Right lobe of liver (tissue), 6 donors: ENCODE measurements around the gene IL1RAPL1. TPM values are rescaled to one million over a fixed set of nuclear protein-coding genes. Genes with fewer than 3 reads are reported as not detected.
"Not testable (repeated sequence)": the region's sequence is repeated elsewhere in the genome, so short reads cannot be mapped to it uniquely, and the experiment has no call there.

ENCODE experiments used
- ATAC-seq, 4 donors: fragments of 200-7000 bp; cut with Tn5 transposase; one replicate each; pipeline ENCODE4 v1.9.1; 2020; ENCODE audit warnings: mild to moderate bottlenecking in 4 of 4, moderate library complexity in 4 of 4
- DNase-seq, 3 donors: peaks; one replicate each; pipeline ENCODE4 v3.0.0-alpha.2; 2020
- H3K27ac ChIP-seq, 3 donors: fragments of 200-600 bp; one replicate each; pipeline ENCODE4 v1.8.0; 2022
- H3K27me3 ChIP-seq, 2 donors: fragments of 200-600 bp; one replicate each; pipeline ENCODE4 v1.8.0; 2022
- H3K36me3 ChIP-seq, 4 donors: fragments of 200-600 bp; sonication (generic) in 1 of 4; one replicate each; pipeline versions ENCODE4 v1.5.1 to v1.8.0; 2017 to 2022; ENCODE audit warnings: control low read depth in 1 of 4
- H3K4me1 ChIP-seq, 4 donors: fragments of 200-600 bp; sonication (generic) in 1 of 4; one replicate each; pipeline versions ENCODE4 v1.5.1 to v1.8.0; 2017 to 2022; ENCODE audit warnings: control low read depth in 1 of 4
- H3K4me3 ChIP-seq, 3 donors: fragments of 200-600 bp; one replicate each; pipeline ENCODE4 v1.8.0; 2022
- H3K9me3 ChIP-seq, 4 donors: fragments of 200-600 bp; sonication (generic) in 1 of 4; one replicate each; pipeline versions ENCODE4 v1.5.1 to v1.8.0; 2017 to 2022; ENCODE audit warnings: control low read depth in 1 of 4
- POLR2A ChIP-seq: fragments of 450-650 bp; IDR thresholded peaks from one replicate; pipeline ENCODE4 v1.6.1; 2017; ENCODE audit warnings: antibody characterized with exemption, mild to moderate bottlenecking
- WGBS: methylation state at CpG from one replicate; pipeline ENCODE4 v1.1.6; 2018; ENCODE audit warnings: low coverage, low lambda C conversion rate; ENCODE audit not compliant: insufficient coverage; ENCODE audit errors: missing lambda C conversion rate; 5-methylcytosine and 5-hydroxymethylcytosine counted together
- intact Hi-C, 2 donors: fragments of 100-400 bp; cut with DNase I; formaldehyde crosslinking; loops; one replicate each; pipeline versions ENCODE4 v1.11.2 to v1.14.1; 2022
- total RNA-seq, 6 experiments: library from RNA; depleted of rRNA in 2 of 6; stranded (reverse); fragments of >200 nt in 2 of 6; fragmentation: NEBNext Ultra II Directional in 3 of 6; extraction: Animal tissue kit (Norgen Biotek cat#: 25700) in 3 of 6; gene quantifications; one replicate each; pipeline versions ENCODE4 v1.1.0 to v1.2.4, GENCODE V29; 2016 to 2023
- TF ChIP-seq, protein P1 (sequence below), 4 donors: fragments of 200-600 bp in 3 of 4; fragments of 450-650 bp in 1 of 4; IDR thresholded peaks; one replicate each; pipeline versions ENCODE4 v1.5.1 to v1.8.0; 2016 to 2022; ENCODE audit warnings: antibody characterized with exemption in 4 of 4, mild to moderate bottlenecking in 2 of 4
- donor health status: DM: no; HTN: yes; CAD: no.
- donor health status: DM: no; HTN: no; CAD: no.
- donor health status: DM: no; HTN: no; CAD: no.
- donor health status: DM: no; HTN: yes; CAD: no.
- donor health status: DM: no; HTN: yes; CAD: no.

The IL1RAPL1 gene
- total RNA-seq, 6 experiments from 2014 or later = not detected

DNA sequence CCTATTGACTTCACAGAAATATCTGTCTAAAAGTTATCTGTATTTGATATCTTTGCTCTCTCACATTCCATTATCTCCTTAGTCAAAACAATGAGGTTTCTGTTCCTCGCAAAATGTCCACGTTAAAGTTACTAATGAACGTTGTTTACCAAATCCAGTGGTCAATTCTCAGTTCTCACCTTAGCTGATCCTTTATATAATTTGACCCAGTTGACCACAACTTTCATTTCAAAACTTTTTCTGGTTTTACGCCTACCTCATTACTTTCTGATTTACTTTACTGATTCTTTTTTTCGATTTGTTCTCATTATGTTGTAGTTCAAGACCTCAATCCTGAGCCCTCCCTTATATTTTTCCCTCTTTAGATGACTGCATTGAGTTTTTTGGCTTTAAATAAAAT lies 186.6 kb downstream of the IL1RAPL1 start:
- WGBS = 66% methylated on average over 5 of the region's 5 CpGs

DNA sequence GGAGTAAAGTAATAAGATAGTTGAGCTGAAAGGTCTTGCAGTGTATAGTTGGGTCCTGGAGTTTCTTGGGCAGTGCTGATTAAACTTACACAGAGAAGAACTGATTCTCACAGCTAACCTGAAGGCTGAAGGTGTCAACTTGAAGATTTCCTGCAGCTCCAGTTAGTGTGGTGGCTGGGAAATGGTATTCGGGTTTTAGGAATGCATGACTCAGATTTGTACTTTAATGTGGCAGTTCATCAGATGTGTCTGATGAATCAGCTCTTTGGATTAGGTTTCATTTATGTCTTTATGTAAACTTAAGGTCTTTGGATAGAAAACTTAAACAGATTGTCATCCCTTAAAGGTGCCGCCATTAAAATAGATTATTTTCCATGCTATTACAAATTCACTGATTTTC lies 200.0 kb downstream of the IL1RAPL1 start:
- ATAC-seq = no peak
- intact Hi-C loops = no loop called here

More for the DNA sequence above, 186.6 kb downstream of the IL1RAPL1 start:
- Histone ChIP-seq H3K27ac (no peak overlapping the region), H3K4me3 (no peak overlapping the region), H3K9me3 (no peaks in the 10 kb centered on the region), H3K36me3 (no peaks in the 10 kb centered on the region), H3K27me3 (no peaks in the 10 kb centered on the region), H3K4me1 (no peaks in the 10 kb centered on the region)
- DNase-seq (no peak), ATAC-seq (no peak)
- intact Hi-C loops = no loop called here
- no peak for TF ChIP-seq POLR2A
- TF ChIP-seq, protein P1, sequence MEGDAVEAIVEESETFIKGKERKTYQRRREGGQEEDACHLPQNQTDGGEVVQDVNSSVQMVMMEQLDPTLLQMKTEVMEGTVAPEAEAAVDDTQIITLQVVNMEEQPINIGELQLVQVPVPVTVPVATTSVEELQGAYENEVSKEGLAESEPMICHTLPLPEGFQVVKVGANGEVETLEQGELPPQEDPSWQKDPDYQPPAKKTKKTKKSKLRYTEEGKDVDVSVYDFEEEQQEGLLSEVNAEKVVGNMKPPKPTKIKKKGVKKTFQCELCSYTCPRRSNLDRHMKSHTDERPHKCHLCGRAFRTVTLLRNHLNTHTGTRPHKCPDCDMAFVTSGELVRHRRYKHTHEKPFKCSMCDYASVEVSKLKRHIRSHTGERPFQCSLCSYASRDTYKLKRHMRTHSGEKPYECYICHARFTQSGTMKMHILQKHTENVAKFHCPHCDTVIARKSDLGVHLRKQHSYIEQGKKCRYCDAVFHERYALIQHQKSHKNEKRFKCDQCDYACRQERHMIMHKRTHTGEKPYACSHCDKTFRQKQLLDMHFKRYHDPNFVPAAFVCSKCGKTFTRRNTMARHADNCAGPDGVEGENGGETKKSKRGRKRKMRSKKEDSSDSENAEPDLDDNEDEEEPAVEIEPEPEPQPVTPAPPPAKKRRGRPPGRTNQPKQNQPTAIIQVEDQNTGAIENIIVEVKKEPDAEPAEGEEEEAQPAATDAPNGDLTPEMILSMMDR (IDR thresholded peaks at IDR 0.05) = no peak

GRCh38 chrX:28800671-28801070 lies 213.4 kb downstream of the IL1RAPL1 start:
- WGBS = 65% methylated on average over 5 of the region's 5 CpGs

More for the DNA sequence above, 200.0 kb downstream of the IL1RAPL1 start:
- WGBS = 54% methylated on average over 2 of the region's 2 CpGs
- H3K27me3 ChIP-seq = no peaks in the 10 kb centered on the region
- TF ChIP-seq POLR2A = no peak
- TF ChIP-seq, protein P1 (IDR thresholded peaks at IDR 0.05) = no peak
- no peaks in the 10 kb centered on the region for H3K9me3 ChIP-seq
- no peak for DNase-seq
- no peak overlapping the region for H3K27ac ChIP-seq
- H3K4me1 ChIP-seq = no peaks in the 10 kb centered on the region
- H3K36me3 ChIP-seq = no peaks in the 10 kb centered on the region
- H3K4me3 ChIP-seq = no peak overlapping the region

GRCh38 chrX:28802625-28803024 lies 215.4 kb downstream of the IL1RAPL1 start:
- Histone ChIP-seq H3K27ac (no peak overlapping the region), H3K4me1 (no peaks in the 10 kb centered on the region), H3K9me3 (no peaks in the 10 kb centered on the region), H3K27me3 (no peaks in the 10 kb centered on the region), H3K4me3 (no peak overlapping the region), H3K36me3 (no peaks in the 10 kb centered on the region)
- ATAC-seq (no peak), DNase-seq (no peak)
- intact Hi-C loops = no loop called here
- 17% methylated on average over 1 of the region's 1 CpG for WGBS
- TF ChIP-seq, protein P1 (IDR thresholded peaks at IDR 0.05) = peak in 2 of 4 donors; percentile 29
- TF ChIP-seq POLR2A = no peak

More at GRCh38 chrX:28800671-28801070, 213.4 kb downstream of the IL1RAPL1 start:
- H3K9me3 ChIP-seq, H3K4me1 ChIP-seq, H3K27me3 ChIP-seq, DNase-seq, ATAC-seq, H3K27ac ChIP-seq, intact Hi-C loops, H3K36me3 ChIP-seq, H3K4me3 ChIP-seq: not testable (repeated sequence)

DNA sequence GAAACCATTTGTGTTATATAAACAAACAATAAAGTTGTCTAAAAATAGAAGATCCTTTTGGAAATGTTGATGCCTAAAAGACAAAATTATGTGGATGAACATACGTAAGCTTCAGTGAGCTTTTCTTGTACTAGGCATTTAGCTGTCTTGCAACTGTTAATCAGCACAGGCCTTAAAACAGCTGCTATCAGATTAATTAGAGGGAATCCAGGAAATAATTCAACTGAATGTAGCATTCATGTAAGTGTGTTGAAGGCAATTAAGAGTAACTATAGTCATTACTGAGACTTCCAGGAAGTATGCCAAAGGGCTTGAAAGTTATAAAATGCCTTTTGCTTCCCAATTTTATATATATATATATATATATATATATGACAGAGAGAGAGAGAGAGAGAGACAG lies 248.7 kb downstream of the IL1RAPL1 start:
- intact Hi-C loops = no loop called here
- Histone ChIP-seq H3K4me1 (no peaks in the 10 kb centered on the region), H3K9me3 (no peaks in the 10 kb centered on the region), H3K36me3 (no peaks in the 10 kb centered on the region), H3K4me3 (no peak overlapping the region), H3K27ac (no peak overlapping the region), H3K27me3 (no peaks in the 10 kb centered on the region)
- 89% methylated on average over 1 of the region's 1 CpG for WGBS
- TF ChIP-seq, protein P1 (IDR thresholded peaks at IDR 0.05) = no peak
- no peak for TF ChIP-seq POLR2A
- DNase-seq (no peak), ATAC-seq (no peak)
